ENCODE measurements around the gene PRR18. TPM values are rescaled to one million over a fixed set of nuclear protein-coding genes. Genes with fewer than 3 reads are reported as not detected.

The PRR18 gene
- total and polyA plus RNA-seq, 2 of the 13 experiments (the other 11 are each of a cell fraction or from before 2014, with no cell fraction given): 0.04 TPM

- TF ChIP-seq, protein P1, sequence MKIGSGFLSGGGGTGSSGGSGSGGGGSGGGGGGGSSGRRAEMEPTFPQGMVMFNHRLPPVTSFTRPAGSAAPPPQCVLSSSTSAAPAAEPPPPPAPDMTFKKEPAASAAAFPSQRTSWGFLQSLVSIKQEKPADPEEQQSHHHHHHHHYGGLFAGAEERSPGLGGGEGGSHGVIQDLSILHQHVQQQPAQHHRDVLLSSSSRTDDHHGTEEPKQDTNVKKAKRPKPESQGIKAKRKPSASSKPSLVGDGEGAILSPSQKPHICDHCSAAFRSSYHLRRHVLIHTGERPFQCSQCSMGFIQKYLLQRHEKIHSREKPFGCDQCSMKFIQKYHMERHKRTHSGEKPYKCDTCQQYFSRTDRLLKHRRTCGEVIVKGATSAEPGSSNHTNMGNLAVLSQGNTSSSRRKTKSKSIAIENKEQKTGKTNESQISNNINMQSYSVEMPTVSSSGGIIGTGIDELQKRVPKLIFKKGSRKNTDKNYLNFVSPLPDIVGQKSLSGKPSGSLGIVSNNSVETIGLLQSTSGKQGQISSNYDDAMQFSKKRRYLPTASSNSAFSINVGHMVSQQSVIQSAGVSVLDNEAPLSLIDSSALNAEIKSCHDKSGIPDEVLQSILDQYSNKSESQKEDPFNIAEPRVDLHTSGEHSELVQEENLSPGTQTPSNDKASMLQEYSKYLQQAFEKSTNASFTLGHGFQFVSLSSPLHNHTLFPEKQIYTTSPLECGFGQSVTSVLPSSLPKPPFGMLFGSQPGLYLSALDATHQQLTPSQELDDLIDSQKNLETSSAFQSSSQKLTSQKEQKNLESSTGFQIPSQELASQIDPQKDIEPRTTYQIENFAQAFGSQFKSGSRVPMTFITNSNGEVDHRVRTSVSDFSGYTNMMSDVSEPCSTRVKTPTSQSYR (CRISPR knock-in tag; IDR thresholded peaks at IDR 0.05; ENCODE audit: borderline replicate concordance): no peak
- TF ChIP-seq SMAD1 (CRISPR knock-in tag; IDR thresholded peaks at IDR 0.05; ENCODE audit: borderline replicate concordance, low read depth) (no peak), ZNF816 (CRISPR knock-in tag; IDR thresholded peaks at IDR 0.05; ENCODE audit: borderline replicate concordance) (peak; percentile 50; the same call in 1 of the 2 replicates), FOXA3 (CRISPR knock-in tag; IDR thresholded peaks at IDR 0.05) (peak; percentile 45; the same call in 1 of the 2 replicates), PATZ1 (CRISPR knock-in tag; IDR thresholded peaks at IDR 0.05) (peak; percentile 9; the same call in 1 of the 2 replicates), KDM5B (CRISPR knock-in tag; IDR thresholded peaks at IDR 0.05; ENCODE audit: borderline replicate concordance) (peak; percentile 34; the same call in 1 of the 2 replicates), USF2 (IDR thresholded peaks at IDR 0.05; ENCODE audit: low read depth, low read length) (no peak), USF2 (CRISPR knock-in tag; IDR thresholded peaks at IDR 0.05; ENCODE audit: borderline replicate concordance) (0 out of 2 replicates have a peak, but pooled peaks have one; percentile 22), TRIM24 (CRISPR knock-in tag; IDR thresholded peaks at IDR 0.05) (no peak), PITX1 (CRISPR knock-in tag; IDR thresholded peaks at IDR 0.05) (0 out of 2 replicates have a peak, but pooled peaks have one; percentile 25), NFIB (CRISPR knock-in tag; IDR thresholded peaks at IDR 0.05; ENCODE audit: borderline replicate concordance) (no peak), GMEB1 (CRISPR knock-in tag; IDR thresholded peaks at IDR 0.05; ENCODE audit: borderline replicate concordance) (peak; percentile 40; the same call in 1 of the 2 replicates), ZMYM2 (CRISPR knock-in tag; IDR thresholded peaks at IDR 0.05) (no peak), TP53 (CRISPR knock-in tag; conservative IDR thresholded peaks at IDR 0.05) (no peak), ELF3 (CRISPR knock-in tag; IDR thresholded peaks at IDR 0.05) (peak; percentile 63; the same call in 1 of the 2 replicates), ZNF746 (CRISPR knock-in tag; IDR thresholded peaks at IDR 0.05) (0 out of 2 replicates have a peak, but pooled peaks have one; percentile 39), KDM2A (CRISPR knock-in tag; IDR thresholded peaks at IDR 0.05; ENCODE audit: borderline replicate concordance, low read depth) (peak; percentile 91), PPARG (CRISPR knock-in tag; conservative IDR thresholded peaks at IDR 0.05) (peak; percentile 46; the same call in 1 of the 2 replicates)
Measured at GRCh38 chr6:166275714-166276166, 32.5 kb downstream of the PRR18 start (continued).

All from HepG2 (cell line).